Measurements from ENCODE around the gene NTNG2. TPM values are rescaled to one million over a fixed set of nuclear protein-coding genes. Genes with fewer than 3 reads are reported as not detected.
A peak's percentile ranks its signal among the peaks of the same experiment; 100 is the strongest.
"Not testable (repeated sequence)": the region's sequence is repeated elsewhere in the genome, so short reads cannot be mapped to it uniquely, and the experiment has no call there.

Gene NTNG2
- total and polyA plus RNA-seq, 9 donors = 0.23 to 1.3 (median 0.56) TPM

DNA sequence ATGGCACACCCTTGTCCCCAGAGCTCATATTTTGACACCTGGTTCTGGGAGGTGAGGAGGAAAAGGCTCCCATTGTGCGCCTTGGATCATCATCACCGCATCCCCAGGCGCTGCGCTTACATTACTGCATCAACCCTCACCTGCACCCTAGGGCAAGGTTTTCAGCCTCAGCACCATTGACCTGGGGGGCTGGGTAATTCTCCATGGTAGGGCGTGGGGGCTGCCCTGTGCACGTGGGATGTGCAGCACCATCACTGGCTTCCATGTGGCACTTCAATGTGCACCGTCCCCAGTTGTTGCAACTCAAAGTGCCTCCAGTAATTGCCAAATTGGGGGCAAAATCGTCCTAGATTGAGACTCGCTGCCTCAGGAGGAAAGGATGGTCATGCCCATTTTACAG lies 83.6 kb downstream of the NTNG2 start:
- H3K4me3 ChIP-seq (ENCODE audit: low read length) = no peak overlapping the region
- no peaks in the 10 kb centered on the region for H3K9me3 ChIP-seq (replicated peaks; ENCODE audit: control insufficient read depth, low read depth, low read length)
- H3K27me3 ChIP-seq (ENCODE audit: control insufficient read depth, insufficient read depth, low read length) = peaks cover 60% of the 10 kb centered on the region
- no peak for DNase-seq
- H3K27ac ChIP-seq (ENCODE audit: low read length) = no peak overlapping the region
- peaks cover 21% of the 10 kb centered on the region for H3K4me1 ChIP-seq (ENCODE audit: control insufficient read depth, insufficient read depth, low read length)
- whole genome bisulfite sequencing (ENCODE audit: insufficient coverage) = 77% methylated on average over 5 of the region's 9 CpGs
- no peaks in the 10 kb centered on the region for H3K36me3 ChIP-seq (ENCODE audit: control insufficient read depth, insufficient read depth, low read length)

DNA sequence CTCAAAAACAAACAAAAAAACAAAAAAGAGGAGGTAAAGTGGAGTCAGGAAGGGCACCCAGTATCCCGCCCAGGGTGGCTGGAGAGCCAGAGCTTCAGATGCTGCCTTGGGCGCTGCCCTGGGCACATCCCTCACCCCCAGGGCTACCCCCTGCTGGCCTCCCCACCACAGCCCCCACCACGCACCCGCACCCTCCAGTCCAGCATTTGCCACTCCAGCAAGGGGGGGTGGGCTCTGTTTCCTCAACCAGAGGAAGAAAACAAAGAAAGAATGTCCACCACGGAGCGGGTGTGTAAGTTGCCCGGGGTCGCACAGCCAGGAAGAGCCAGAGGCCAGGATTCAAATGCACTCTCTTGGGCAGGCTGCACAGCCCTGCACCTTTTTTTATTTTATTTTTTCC lies 86.1 kb downstream of the NTNG2 start:
- Histone ChIP-seq H3K4me3 (ENCODE audit: low read length) (no peak overlapping the region), H3K4me1 (ENCODE audit: control insufficient read depth, insufficient read depth, low read length) (peaks cover 4% of the 10 kb centered on the region), H3K9me3 (replicated peaks; ENCODE audit: control insufficient read depth, low read depth, low read length) (peaks cover 5% of the 10 kb centered on the region), H3K36me3 (ENCODE audit: control insufficient read depth, insufficient read depth, low read length) (no peaks in the 10 kb centered on the region), H3K27me3 (ENCODE audit: control insufficient read depth, insufficient read depth, low read length) (peaks cover 42% of the 10 kb centered on the region), H3K27ac (ENCODE audit: low read length) (no peak overlapping the region)
- DNase-seq = no peak
- no CpG with 5 or more reads among the region's 8 CpGs for WGBS (ENCODE audit: insufficient coverage)

DNA sequence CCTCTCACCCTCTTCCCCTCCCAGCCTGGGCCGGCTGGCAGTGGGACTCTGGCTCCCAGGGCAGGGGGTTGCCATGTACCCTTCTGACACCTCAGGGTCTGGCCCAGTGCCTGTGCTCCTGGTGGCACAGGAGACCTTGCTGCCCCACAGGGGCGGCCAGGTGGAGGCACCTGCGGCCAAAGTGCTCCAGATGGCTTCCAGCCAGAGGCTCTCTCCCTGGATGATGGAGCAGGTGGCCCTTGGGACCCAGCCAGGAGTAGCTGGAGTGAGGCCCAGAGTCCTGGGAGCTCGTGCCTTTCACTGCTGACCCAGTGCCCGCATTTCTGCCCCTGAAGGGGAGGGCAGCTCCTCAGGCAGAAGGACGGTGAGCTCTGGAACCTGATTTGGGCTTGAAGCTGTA lies 87.3 kb downstream of the NTNG2 start:
- Histone ChIP-seq H3K4me3 (ENCODE audit: low read length) (no peak overlapping the region), H3K27ac (ENCODE audit: low read length) (no peak overlapping the region), H3K36me3 (ENCODE audit: control insufficient read depth, insufficient read depth, low read length) (no peaks in the 10 kb centered on the region), H3K9me3 (replicated peaks; ENCODE audit: control insufficient read depth, low read depth, low read length) (peaks cover 5% of the 10 kb centered on the region), H3K27me3 (ENCODE audit: control insufficient read depth, insufficient read depth, low read length) (peaks cover 30% of the 10 kb centered on the region), H3K4me1 (ENCODE audit: control insufficient read depth, insufficient read depth, low read length) (peaks cover 4% of the 10 kb centered on the region)
- no peak for DNase-seq
- WGBS (ENCODE audit: insufficient coverage) = 60% methylated on average over 5 of the region's 6 CpGs

DNA sequence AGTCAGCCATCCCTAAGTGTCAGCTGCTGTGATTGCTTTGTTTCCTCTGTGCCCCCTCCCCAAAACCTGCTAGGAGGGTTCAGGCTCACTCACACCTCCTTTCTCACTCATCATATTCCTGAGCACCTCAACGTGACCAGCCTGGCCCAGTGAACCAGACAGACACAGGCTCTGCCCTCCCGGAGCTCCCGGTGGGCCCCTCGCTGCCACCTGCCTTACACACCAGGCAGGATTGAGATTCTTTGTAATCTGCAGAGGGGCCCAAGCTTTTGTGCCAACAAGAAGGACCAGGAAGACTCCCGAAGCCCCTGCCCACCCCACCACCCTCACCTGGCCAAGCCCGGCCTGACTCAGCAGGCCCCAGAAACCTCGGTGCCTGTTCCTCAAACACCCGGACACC lies 87.8 kb downstream of the NTNG2 start:
- H3K27me3 ChIP-seq (ENCODE audit: control insufficient read depth, insufficient read depth, low read length) = peaks cover 24% of the 10 kb centered on the region
- WGBS (ENCODE audit: insufficient coverage) = 84% methylated on average over 4 of the region's 8 CpGs
- H3K9me3 ChIP-seq (replicated peaks; ENCODE audit: control insufficient read depth, low read depth, low read length) = peaks cover 5% of the 10 kb centered on the region
- H3K36me3 ChIP-seq (ENCODE audit: control insufficient read depth, insufficient read depth, low read length) = no peaks in the 10 kb centered on the region
- no peak overlapping the region for H3K27ac ChIP-seq (ENCODE audit: low read length)
- H3K4me3 ChIP-seq (ENCODE audit: low read length) = no peak overlapping the region
- peaks cover 4% of the 10 kb centered on the region for H3K4me1 ChIP-seq (ENCODE audit: control insufficient read depth, insufficient read depth, low read length)
- no peak for DNase-seq

DNA sequence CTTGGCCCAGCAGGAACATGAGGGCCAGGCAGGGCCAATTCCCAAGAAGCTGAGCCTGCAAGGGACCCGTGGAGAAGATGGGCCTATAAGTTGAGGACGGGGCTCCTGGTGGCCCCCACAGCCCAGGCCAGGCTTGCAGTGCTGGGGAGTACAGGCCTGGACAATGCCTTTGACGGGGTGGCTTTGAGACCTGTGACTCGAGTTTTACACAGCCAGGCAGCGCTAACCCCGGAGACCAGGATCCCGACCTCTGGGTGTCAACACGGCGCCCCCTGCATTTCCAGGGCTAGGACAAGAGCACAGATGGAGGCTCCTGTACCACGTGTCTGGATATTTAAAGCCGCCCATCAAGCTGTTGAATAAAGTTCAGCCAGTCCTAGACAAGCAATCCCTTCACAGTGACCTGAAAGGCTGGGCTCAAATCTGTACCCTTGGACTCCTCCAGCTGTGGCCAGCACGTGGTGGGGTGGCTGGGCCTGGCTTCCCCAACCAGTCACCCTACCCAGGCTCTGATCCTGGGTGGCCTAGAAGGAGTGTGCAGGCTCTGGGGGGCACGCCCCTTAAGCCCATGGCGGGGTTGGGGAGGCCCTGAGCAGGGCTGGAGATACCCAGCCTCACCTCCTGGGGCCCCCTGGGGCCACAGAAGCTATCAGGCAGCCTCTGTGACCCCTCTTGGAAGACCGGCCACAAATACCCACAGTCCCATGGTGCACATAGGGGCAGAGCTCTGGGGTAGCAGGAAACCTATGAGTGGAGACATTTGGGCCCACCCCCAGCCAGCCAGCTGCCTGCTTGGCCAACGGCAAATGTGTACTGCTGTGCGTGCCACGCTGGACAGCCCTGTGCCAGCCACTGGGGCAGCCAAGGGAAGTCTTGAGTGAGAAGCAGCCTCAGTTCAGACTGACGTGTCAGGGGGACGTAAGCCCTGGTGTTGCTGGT lies 88.7 kb downstream of the NTNG2 start:
- Histone ChIP-seq H3K9me3 (replicated peaks; ENCODE audit: control insufficient read depth, low read depth, low read length) (peaks cover 5% of the 10 kb centered on the region), H3K27me3 (ENCODE audit: control insufficient read depth, insufficient read depth, low read length) (peaks cover 15% of the 10 kb centered on the region), H3K27ac (ENCODE audit: low read length) (no peak overlapping the region), H3K36me3 (ENCODE audit: control insufficient read depth, insufficient read depth, low read length) (no peaks in the 10 kb centered on the region), H3K4me1 (ENCODE audit: control insufficient read depth, insufficient read depth, low read length) (peaks cover 4% of the 10 kb centered on the region), H3K4me3 (ENCODE audit: low read length) (no peak overlapping the region)
- DNase-seq = no peak
- WGBS (ENCODE audit: insufficient coverage) = 88% methylated on average over 19 of the region's 20 CpGs

DNA sequence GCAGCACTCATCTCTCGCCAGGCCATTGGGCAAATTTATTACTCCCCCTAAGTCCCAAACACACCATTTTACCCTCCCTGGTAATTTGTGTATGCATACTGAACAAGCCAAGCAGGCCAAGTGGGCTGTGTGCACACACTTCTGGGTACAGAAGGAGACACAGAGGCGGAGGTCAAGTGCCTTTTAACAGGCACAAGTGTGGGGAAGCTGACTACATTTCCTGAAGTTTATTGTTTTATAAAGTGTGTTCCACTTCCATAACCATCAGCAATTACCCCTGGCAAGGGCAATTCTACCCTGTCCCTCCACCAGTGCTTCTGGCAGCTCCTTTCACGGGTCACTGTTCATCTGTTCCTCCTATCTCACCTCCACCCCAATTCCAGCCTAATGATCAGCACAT lies 99.0 kb downstream of the NTNG2 start:
- Histone ChIP-seq H3K4me3 (ENCODE audit: low read length) (no peak overlapping the region), H3K4me1 (ENCODE audit: control insufficient read depth, insufficient read depth, low read length) (peaks cover 4% of the 10 kb centered on the region), H3K9me3 (replicated peaks; ENCODE audit: control insufficient read depth, low read depth, low read length) (no peaks in the 10 kb centered on the region), H3K36me3 (ENCODE audit: control insufficient read depth, insufficient read depth, low read length) (peaks cover 35% of the 10 kb centered on the region), H3K27ac (ENCODE audit: low read length) (no peak overlapping the region), H3K27me3 (ENCODE audit: control insufficient read depth, insufficient read depth, low read length) (no peaks in the 10 kb centered on the region)
- DNase-seq = no peak
- 62% methylated on average over 2 of the region's 3 CpGs for WGBS (ENCODE audit: insufficient coverage)

DNA sequence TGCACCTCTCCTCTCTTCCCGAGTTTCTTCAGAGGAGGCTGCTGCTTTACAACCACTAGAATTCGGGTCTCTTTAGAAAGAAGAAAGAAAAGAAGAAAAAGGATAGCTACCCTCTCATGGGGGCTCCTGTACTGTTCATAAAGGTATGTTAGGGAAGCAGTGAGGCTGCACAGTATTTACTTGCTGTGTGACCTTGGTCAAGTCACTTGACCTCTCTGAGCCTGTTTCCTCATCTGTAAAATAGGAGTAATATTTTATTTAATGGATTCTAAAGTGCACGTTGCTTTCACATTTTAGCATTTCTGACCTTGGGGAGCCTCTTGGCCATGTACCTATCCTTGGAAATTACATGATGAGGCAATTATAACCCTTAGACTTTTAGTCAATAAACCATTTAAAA lies 104.2 kb downstream of the NTNG2 start:
- no peaks in the 10 kb centered on the region for H3K9me3 ChIP-seq (replicated peaks; ENCODE audit: control insufficient read depth, low read depth, low read length)
- peaks cover 70% of the 10 kb centered on the region for H3K36me3 ChIP-seq (ENCODE audit: control insufficient read depth, insufficient read depth, low read length)
- no CpG with 5 or more reads among the region's 3 CpGs for WGBS (ENCODE audit: insufficient coverage)
- DNase-seq = no peak
- H3K4me3 ChIP-seq (ENCODE audit: low read length) = no peak overlapping the region
- no peaks in the 10 kb centered on the region for H3K4me1 ChIP-seq (ENCODE audit: control insufficient read depth, insufficient read depth, low read length)
- no peak overlapping the region for H3K27ac ChIP-seq (ENCODE audit: low read length)
- no peaks in the 10 kb centered on the region for H3K27me3 ChIP-seq (ENCODE audit: control insufficient read depth, insufficient read depth, low read length)

DNA sequence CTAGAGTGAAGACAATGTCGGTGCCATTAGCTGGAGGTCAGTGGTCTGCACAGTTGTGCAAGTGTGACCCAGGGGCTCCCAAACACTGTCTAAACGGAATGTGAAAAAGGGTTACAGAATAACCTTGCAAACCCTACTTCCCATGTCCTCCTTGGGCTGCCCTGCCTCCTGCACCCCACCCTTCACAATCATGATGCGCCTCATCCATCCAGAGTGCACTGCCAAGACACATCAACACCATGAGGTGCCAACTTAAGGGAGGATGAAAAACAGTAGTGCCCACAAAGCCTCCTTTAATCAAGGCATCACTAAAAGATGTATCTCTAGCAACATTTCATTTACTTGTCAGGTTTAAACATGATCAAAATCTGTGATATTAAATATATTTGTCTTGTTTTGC lies 105.8 kb downstream of the NTNG2 start:
- H3K4me1 ChIP-seq (ENCODE audit: control insufficient read depth, insufficient read depth, low read length) = no peaks in the 10 kb centered on the region
- H3K27ac ChIP-seq (ENCODE audit: low read length) = no peak overlapping the region
- no peaks in the 10 kb centered on the region for H3K9me3 ChIP-seq (replicated peaks; ENCODE audit: control insufficient read depth, low read depth, low read length)
- H3K27me3 ChIP-seq (ENCODE audit: control insufficient read depth, insufficient read depth, low read length) = no peaks in the 10 kb centered on the region
- H3K4me3 ChIP-seq (ENCODE audit: low read length) = no peak overlapping the region
- peaks cover 74% of the 10 kb centered on the region for H3K36me3 ChIP-seq (ENCODE audit: control insufficient read depth, insufficient read depth, low read length)
- no peak for DNase-seq
- 75% methylated on average over 2 of the region's 3 CpGs for WGBS (ENCODE audit: insufficient coverage)

DNA sequence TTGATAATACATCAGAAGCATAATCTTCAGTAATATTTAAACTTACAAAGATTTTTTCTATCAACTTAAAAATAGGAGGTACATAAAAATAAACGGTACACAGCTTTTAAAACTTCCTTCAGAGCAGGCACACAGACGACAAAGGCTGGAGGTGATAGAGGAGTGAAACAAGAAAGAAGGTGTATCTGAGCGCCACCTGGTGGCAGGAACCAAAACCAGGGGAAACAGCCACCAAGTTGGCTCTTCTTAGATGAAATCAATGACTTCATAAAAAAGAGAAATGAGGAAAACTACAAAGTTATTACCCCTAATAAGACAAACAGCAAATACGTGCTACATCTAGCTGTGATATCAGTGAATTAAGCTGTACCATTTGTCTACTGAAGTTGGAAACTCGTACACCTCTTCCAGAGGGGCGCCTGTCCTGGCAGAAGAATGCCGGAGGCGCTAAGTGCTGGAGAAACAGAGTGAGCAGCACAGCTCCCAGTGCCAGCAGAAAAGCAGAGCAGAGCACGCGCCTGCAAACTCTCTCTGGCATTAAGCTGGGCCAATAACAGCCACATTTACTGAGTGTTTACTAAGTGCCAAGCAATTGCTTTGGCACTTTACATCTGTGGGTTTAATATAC lies 107.0 kb downstream of the NTNG2 start:
- WGBS (ENCODE audit: insufficient coverage) = 93% methylated on average over 6 of the region's 10 CpGs
- H3K27ac ChIP-seq (ENCODE audit: low read length) = no peak overlapping the region
- H3K4me1 ChIP-seq (ENCODE audit: control insufficient read depth, insufficient read depth, low read length) = no peaks in the 10 kb centered on the region
- peak; percentile 73 for DNase-seq
- no peaks in the 10 kb centered on the region for H3K27me3 ChIP-seq (ENCODE audit: control insufficient read depth, insufficient read depth, low read length)
- H3K4me3 ChIP-seq (ENCODE audit: low read length) = no peak overlapping the region
- peaks cover 71% of the 10 kb centered on the region for H3K36me3 ChIP-seq (ENCODE audit: control insufficient read depth, insufficient read depth, low read length)
- H3K9me3 ChIP-seq (replicated peaks; ENCODE audit: control insufficient read depth, low read depth, low read length) = no peaks in the 10 kb centered on the region

DNA sequence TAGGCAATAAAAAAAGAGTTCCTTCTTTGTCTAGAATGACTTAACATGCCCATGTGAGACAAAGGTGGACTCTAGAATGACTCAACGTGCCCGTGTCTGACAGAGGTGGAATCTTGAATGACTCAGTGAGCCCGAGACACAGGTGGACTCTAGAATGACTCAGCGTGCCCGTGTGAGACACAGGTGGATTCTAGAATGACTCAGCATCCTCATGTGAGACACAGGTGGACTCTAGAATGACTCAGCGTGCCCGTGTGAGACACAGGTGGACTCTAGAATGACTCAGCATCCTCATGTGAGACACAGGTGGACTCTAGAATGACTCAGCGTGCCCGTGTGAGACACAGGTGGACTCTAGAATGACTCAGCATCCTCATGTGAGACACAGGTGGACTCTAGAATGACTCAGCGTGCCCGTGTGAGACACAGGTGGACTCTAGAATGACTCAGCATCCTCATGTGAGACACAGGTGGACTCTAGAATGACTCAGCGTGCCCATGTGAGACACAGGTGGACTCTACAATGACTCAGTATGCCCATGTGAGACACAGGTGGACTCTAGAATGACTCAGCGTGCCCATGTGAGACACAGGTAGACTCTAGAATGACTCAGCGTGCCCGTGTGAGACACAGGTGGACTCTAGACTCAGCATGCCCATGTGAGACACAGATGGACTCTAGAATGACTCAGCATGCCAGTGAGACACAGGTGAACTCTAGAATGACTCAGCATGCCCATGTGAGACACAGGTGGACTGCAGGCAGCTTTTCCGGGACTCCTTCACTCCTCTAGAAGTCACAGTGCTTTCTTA lies 108.1 kb downstream of the NTNG2 start:
- WGBS (ENCODE audit: insufficient coverage) = 96% methylated on average over 4 of the region's 16 CpGs
- not testable (repeated sequence) for H3K27me3 ChIP-seq (ENCODE audit: control insufficient read depth, insufficient read depth, low read length); H3K27ac ChIP-seq (ENCODE audit: low read length); DNase-seq; H3K4me1 ChIP-seq (ENCODE audit: control insufficient read depth, insufficient read depth, low read length); H3K9me3 ChIP-seq (replicated peaks; ENCODE audit: control insufficient read depth, low read depth, low read length); H3K4me3 ChIP-seq (ENCODE audit: low read length)
- peaks cover 66% of the 10 kb centered on the region for H3K36me3 ChIP-seq (ENCODE audit: control insufficient read depth, insufficient read depth, low read length)
